Naive thymus-derived CD8-positive, alpha-beta T cell (primary cell): ENCODE data around the gene CAPN12. TPM values are rescaled to one million over a fixed set of nuclear protein-coding genes. Genes with fewer than 3 reads are reported as not detected.

Source experiments
- ATAC-seq, 2 donors: fragments of 150-1000 bp; cut with Tn5 transposase in 1 of 2; sonication (Bioruptor Pico), chemical (Tn5 transposase) in 1 of 2; 1 replicate in 1 of 2; 2 replicates in 1 of 2; pipeline ENCODE4 v1.10.0; 2021; ENCODE audit warnings: mild to moderate bottlenecking in 2 of 2, moderate library complexity in 2 of 2
- POLR2A ChIA-PET: fragments of 350-600 bp; sonication (Branson Sonifier 250); formaldehyde crosslinking; loops from one replicate; lab custom pipeline; 2021; ENCODE audit warnings: antibody characterized with exemption; lab: Charles Lee
- DNase-seq, 10 donors: peaks; one replicate each; pipeline versions ENCODE4 v3.0.0 to v3.0.0-alpha.2; 2020 to 2022
- H3K27ac Mint-ChIP-seq, 10 donors: one replicate each; pipeline ENCODE4 v1.8.0; 2020 to 2022; ENCODE audit warnings: mild to moderate bottlenecking in 10 of 10, mixed read lengths in 10 of 10, moderate library complexity in 4 of 10, inconsistent platforms in 1 of 10
- H3K27me3 Mint-ChIP-seq, 5 donors: one replicate each; pipeline ENCODE4 v1.8.0; 2021 to 2022; ENCODE audit warnings: mixed read lengths in 5 of 5
- H3K36me3 Mint-ChIP-seq, 3 donors: one replicate each; pipeline ENCODE4 v1.8.0; 2020 to 2022; ENCODE audit warnings: mixed read lengths in 3 of 3, mild to moderate bottlenecking in 2 of 3, inconsistent platforms in 1 of 3
- H3K4me1 Mint-ChIP-seq, 4 donors: one replicate each; pipeline ENCODE4 v1.8.0; 2021 to 2022; ENCODE audit warnings: mixed read lengths in 4 of 4
- H3K4me3 Mint-ChIP-seq, 10 donors: one replicate each; pipeline ENCODE4 v1.8.0; 2020 to 2022; ENCODE audit warnings: mild to moderate bottlenecking in 10 of 10, mixed read lengths in 10 of 10, moderate library complexity in 6 of 10, inconsistent platforms in 1 of 10
- H3K9me3 Mint-ChIP-seq, 9 donors: one replicate each; pipeline ENCODE4 v1.8.0; 2020 to 2022; ENCODE audit warnings: mixed read lengths in 9 of 9, mild to moderate bottlenecking in 3 of 9, inconsistent platforms in 1 of 9, moderate library complexity in 1 of 9
- polyA plus RNA-seq, 3 donors: library from polyadenylated mRNA; unstranded; fragments of 300-500 nt; fragmentation: Illumina TruSeq; gene quantifications; one replicate each; pipeline ENCODE4 v1.2.3, GENCODE V29; 2021
- total RNA-seq, 8 experiments: library from RNA in 2 of 8; stranded (reverse) in 2 of 8; gene quantifications; one replicate each; pipeline ENCODE4 v1.2.3 and lab custom pipeline; 2021 to 2026

Gene CAPN12
- total and polyA plus RNA-seq, 5 experiments from 2014 or later: 2.0 to 8.2 (median 6.2) TPM

DNA sequence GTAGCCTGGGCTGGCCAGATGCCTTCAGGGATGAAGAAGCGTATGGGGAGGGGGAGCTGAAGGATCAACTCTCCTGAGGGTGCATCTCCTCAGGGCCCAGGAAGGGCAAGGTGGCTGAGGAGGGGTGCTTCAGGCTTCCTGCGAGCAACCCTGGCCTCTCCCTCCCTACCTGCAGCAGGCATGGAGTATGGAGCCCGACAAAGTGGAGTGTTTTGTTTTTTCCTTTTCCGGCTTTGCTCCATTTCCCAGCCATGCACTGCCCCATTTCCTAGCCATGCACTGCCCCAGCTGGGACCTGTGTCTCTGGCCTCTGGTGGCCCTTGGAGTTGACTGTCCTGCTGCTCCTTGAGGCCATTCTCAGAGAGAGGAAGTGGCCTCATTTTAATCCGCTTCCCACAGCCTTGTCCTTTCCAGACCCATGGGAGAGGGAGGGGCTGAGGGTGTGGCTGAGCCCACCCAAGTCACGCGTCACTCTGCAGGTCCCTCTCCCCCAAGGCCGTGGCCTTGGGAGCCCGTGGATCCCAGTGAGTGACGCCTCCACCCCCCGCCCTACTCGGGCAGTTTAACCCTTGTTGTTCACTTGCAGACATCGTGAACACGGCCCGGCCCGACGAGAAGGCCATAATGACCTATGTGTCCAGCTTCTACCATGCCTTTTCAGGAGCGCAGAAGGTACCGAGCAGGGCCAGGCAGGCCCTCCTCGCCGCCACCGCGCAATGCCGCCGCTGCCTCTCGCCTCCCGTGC lies 34.4 kb downstream of the CAPN12 start:
- ATAC-seq (no peak), DNase-seq (no peak)
- Mint-ChIP-seq H3K9me3 (no peaks in the 10 kb centered on the region), H3K4me1 (peaks cover 0 to 2% (median 0%) of the 10 kb centered on the region in 4 donors), H3K27me3 (no peaks in the 10 kb centered on the region), H3K36me3 (peaks cover 0 to 31% (median 12%) of the 10 kb centered on the region in 3 donors), H3K4me3 (no peak overlapping the region), H3K27ac (no peak overlapping the region)
- POLR2A ChIA-PET: no interaction called here

DNA sequence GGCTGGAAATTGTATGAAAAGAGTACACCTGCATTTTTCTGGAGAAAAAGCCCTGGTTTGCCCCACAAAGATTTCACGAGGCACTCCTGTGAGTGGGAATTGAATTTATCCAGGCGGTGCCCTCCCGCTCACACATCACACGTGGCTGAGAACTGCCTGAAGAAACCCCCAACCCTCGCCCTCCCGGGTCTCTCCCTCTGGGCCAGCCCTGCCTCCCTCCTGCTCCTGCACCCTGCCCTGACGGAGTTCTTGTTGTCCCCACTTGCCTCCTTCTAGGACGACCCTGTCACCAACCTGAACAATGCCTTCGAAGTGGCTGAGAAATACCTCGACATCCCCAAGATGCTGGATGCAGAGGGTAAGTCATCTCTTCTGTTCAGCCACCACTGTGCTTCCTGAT lies 35.2 kb downstream of the CAPN12 start:
- POLR2A ChIA-PET: no interaction called here
- Mint-ChIP-seq H3K9me3 (no peaks in the 10 kb centered on the region), H3K36me3 (peaks cover 0 to 34% (median 12%) of the 10 kb centered on the region in 3 donors), H3K4me3 (no peak overlapping the region), H3K27ac (no peak overlapping the region), H3K4me1 (peaks cover 0 to 5% (median 0%) of the 10 kb centered on the region in 4 donors), H3K27me3 (no peaks in the 10 kb centered on the region)
- no peak for DNase-seq
- no peak for ATAC-seq

- Mint-ChIP-seq H3K27ac (peak overlapping the region in 2 of 10 donors; percentile 33 to 77), H3K9me3 (no peaks in the 10 kb centered on the region), H3K36me3 (peaks cover 0 to 37% (median 12%) of the 10 kb centered on the region in 3 donors), H3K4me3 (no peak overlapping the region), H3K4me1 (peaks cover 0 to 6% (median 0%) of the 10 kb centered on the region in 4 donors), H3K27me3 (no peaks in the 10 kb centered on the region)
- ATAC-seq (no peak), DNase-seq (no peak)
- POLR2A ChIA-PET: no interaction called here
Measured at GRCh38 chr19:38708413-38709024, 35.8 kb downstream of the CAPN12 start.

DNA sequence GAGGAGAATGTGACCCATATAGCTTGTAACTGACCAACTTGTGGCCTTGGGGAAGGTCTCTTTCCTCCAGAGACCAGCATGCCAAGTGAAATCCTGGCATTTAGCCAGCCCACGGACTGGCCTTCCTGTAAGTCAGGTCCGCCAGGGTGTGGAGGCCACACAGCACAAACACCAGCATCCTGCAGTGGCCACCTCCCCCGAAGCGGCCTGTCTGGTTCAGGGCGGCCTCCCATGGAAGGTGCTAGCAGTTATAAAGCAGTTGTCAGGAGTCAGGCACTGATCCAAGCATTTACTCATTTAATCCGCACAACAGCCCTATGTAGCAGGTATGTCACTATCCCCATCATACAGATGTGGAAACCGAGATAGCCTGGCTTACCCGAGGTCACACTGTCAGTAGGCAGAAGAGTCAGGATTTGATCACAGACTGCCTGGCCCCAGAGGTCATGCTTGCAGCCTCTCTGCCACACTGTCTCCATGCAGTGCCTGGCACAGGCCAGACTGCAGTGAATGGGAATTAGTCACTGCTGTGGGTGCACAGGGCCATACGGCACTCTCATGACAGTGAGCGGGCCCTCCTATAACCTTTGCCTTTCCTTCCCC lies 36.7 kb downstream of the CAPN12 start:
- H3K4me1 Mint-ChIP-seq: peaks cover 0 to 7% (median 0%) of the 10 kb centered on the region in 4 donors
- peaks cover 0 to 39% (median 12%) of the 10 kb centered on the region in 3 donors for H3K36me3 Mint-ChIP-seq
- no peak overlapping the region for H3K27ac Mint-ChIP-seq
- DNase-seq (no peak), ATAC-seq (no peak)
- no peaks in the 10 kb centered on the region for H3K27me3 Mint-ChIP-seq
- no peak overlapping the region for H3K4me3 Mint-ChIP-seq
- H3K9me3 Mint-ChIP-seq: no peaks in the 10 kb centered on the region
- POLR2A ChIA-PET: no interaction called here

GRCh38 chr19:38706792-38707511 lies 37.3 kb downstream of the CAPN12 start:
- H3K4me1 Mint-ChIP-seq: peaks cover 0 to 7% (median 0%) of the 10 kb centered on the region in 4 donors
- no peak for ATAC-seq
- DNase-seq: no peak
- POLR2A ChIA-PET: no interaction called here
- H3K27ac Mint-ChIP-seq: peak overlapping the region in 1 of 10 donors; percentile 11
- H3K9me3 Mint-ChIP-seq: no peaks in the 10 kb centered on the region
- H3K27me3 Mint-ChIP-seq: no peaks in the 10 kb centered on the region
- H3K36me3 Mint-ChIP-seq: peaks cover 0 to 39% (median 12%) of the 10 kb centered on the region in 3 donors
- no peak overlapping the region for H3K4me3 Mint-ChIP-seq

- ATAC-seq (no peak), DNase-seq (no peak)
- Mint-ChIP-seq H3K4me1 (peaks cover 0 to 7% (median 0%) of the 10 kb centered on the region in 4 donors), H3K9me3 (no peaks in the 10 kb centered on the region), H3K4me3 (no peak overlapping the region), H3K36me3 (peaks cover 0 to 39% (median 9%) of the 10 kb centered on the region in 3 donors), H3K27ac (no peak overlapping the region), H3K27me3 (no peaks in the 10 kb centered on the region)
- POLR2A ChIA-PET: no interaction called here
Measured at GRCh38 chr19:38705197-38706019, 38.9 kb downstream of the CAPN12 start.

- Mint-ChIP-seq H3K4me3 (no peak overlapping the region), H3K36me3 (peaks cover 0 to 35% (median 7%) of the 10 kb centered on the region in 3 donors), H3K4me1 (peaks cover 0 to 7% (median 0%) of the 10 kb centered on the region in 4 donors), H3K9me3 (no peaks in the 10 kb centered on the region), H3K27me3 (no peaks in the 10 kb centered on the region), H3K27ac (peak overlapping the region in 1 of 10 donors; percentile 57)
- POLR2A ChIA-PET: no interaction called here
- DNase-seq: no peak
- ATAC-seq: no peak
Measured at GRCh38 chr19:38704488-38705026, 39.7 kb downstream of the CAPN12 start.

GRCh38 chr19:38703509-38703908 lies 40.8 kb downstream of the CAPN12 start:
- Mint-ChIP-seq H3K27me3 (no peaks in the 10 kb centered on the region), H3K4me3 (no peak overlapping the region), H3K9me3 (no peaks in the 10 kb centered on the region), H3K27ac (no peak overlapping the region), H3K36me3 (peaks cover 0 to 30% (median 7%) of the 10 kb centered on the region in 3 donors), H3K4me1 (peaks cover 0 to 7% (median under 1%) of the 10 kb centered on the region in 4 donors)
- POLR2A ChIA-PET: no interaction called here
- ATAC-seq: no peak
- DNase-seq: no peak

DNA sequence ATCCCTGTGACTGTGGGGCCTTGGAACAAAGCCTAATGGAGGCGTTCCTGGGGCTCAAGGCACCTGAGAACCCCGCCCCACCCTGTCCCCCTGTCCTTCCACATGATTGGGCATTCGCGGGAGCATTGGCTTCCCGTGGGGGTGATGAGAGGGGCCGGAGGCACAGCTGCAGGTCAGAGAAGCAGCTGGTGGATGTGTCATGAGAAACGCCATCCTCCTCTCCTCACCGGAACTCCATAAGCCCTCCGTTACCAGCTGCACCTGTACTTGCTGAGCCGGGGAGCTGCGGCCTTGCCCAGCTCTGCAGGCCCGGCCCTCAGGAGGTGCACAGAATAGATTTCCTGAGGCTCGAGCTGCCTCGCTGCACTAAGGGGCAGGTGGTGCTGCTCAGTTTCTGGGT lies 42.0 kb downstream of the CAPN12 start:
- DNase-seq (no peak), ATAC-seq (no peak)
- no peak overlapping the region for H3K4me3 Mint-ChIP-seq
- peaks cover 3 to 10% (median 7%) of the 10 kb centered on the region in 4 donors for H3K4me1 Mint-ChIP-seq
- POLR2A ChIA-PET: no interaction called here
- H3K36me3 Mint-ChIP-seq: peaks cover 0 to 24% (median 2%) of the 10 kb centered on the region in 3 donors
- H3K27ac Mint-ChIP-seq: peak overlapping the region in 1 of 10 donors; percentile 40
- no peaks in the 10 kb centered on the region for H3K27me3 Mint-ChIP-seq
- no peaks in the 10 kb centered on the region for H3K9me3 Mint-ChIP-seq

DNA sequence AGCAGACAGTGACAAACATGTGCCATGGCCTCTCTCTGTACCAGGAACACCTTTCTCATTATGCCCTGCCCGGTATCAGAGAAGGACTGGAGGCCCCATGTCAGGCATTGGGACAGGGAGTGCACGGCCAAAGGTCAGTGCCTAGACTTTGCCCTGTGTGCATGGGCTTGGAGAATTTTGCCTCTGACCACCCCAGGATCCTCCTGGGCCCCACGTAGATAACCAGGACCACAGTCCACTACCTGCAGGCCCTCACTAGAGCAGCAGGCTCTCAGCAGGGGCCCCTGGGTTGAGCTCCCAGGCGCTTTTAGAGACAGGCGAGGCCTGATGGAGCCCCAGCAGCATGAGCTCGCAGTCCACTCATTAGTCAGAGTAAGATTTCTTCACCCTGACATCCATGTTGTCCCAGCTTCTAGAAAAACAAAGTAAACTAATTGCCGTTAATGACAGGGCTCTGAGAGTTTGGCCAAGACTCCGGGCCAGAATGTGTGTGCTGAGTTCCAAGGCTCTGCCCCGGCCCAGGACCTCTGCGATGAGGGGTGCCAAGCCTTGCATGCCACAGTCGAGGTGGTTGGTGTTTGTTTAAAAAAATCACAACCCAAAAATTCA lies 42.7 kb downstream of the CAPN12 start:
- Mint-ChIP-seq H3K27me3 (no peaks in the 10 kb centered on the region), H3K36me3 (peaks cover 0 to 24% (median 2%) of the 10 kb centered on the region in 3 donors), H3K4me1 (peaks cover 3 to 18% (median 7%) of the 10 kb centered on the region in 4 donors), H3K9me3 (no peaks in the 10 kb centered on the region), H3K27ac (no peak overlapping the region), H3K4me3 (no peak overlapping the region)
- POLR2A ChIA-PET: no interaction called here
- no peak for DNase-seq
- no peak for ATAC-seq

DNA sequence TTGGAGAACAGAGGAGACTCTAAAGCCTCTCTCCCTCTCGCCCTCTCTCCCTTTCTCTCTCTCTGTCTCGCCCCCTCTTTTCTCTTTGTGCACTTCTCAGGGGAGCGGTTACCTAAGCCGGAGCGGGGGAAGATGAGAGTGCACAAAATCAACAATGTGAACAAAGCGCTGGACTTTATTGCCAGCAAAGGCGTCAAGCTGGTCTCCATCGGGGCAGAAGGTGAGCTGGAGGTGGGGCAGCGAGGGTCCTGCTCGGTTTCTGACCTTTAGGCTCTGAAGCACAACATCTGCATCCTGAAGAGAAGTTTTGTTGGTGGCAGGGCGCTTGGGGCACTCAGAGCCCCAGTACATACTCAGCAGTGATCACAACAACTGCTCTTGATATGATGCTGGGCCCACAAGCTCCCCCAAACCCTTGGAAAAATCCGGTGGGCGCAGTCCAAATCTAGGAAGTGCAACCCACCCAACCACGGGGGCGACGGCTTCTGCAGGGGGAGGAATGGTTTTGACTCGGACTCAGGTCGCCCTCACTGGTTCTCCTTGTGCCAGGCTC lies 43.3 kb downstream of the CAPN12 start:
- no peaks in the 10 kb centered on the region for H3K27me3 Mint-ChIP-seq
- H3K9me3 Mint-ChIP-seq: no peaks in the 10 kb centered on the region
- ATAC-seq (no peak), DNase-seq (no peak)
- H3K4me1 Mint-ChIP-seq: peaks cover 6 to 22% (median 7%) of the 10 kb centered on the region in 4 donors
- POLR2A ChIA-PET: no interaction called here
- no peak overlapping the region for H3K4me3 Mint-ChIP-seq
- peaks cover 0 to 22% (median 2%) of the 10 kb centered on the region in 3 donors for H3K36me3 Mint-ChIP-seq
- H3K27ac Mint-ChIP-seq: no peak overlapping the region
